Skin of body (tissue), 2 donors: ENCODE data around the gene DPY19L3. TPM values are rescaled to one million over a fixed set of nuclear protein-coding genes. Genes with fewer than 3 reads are reported as not detected.
"Not testable (repeated sequence)": the region's sequence is repeated elsewhere in the genome, so short reads cannot be mapped to it uniquely, and the experiment has no call there.

Experiments used
- DNase-seq: peaks from one replicate; lab custom pipeline; 2025; lab: John Stamatoyannopoulos, UW
- total RNA-seq: library from RNA; depleted of rRNA; stranded (reverse); fragments of >200 nt; gene quantifications from one replicate; pipeline ENCODE4 v1.2.3, GENCODE V29; 2014

DPY19L3 gene
- total RNA-seq, 1 donor from 2014 or later, result 29.9 TPM

- no peak for DNase-seq
These were observed 93.2 kb downstream of the DPY19L3 start for GRCh38 chr19:32498648-32499200.

GRCh38 chr19:32512498-32512897 lies 106.9 kb downstream of the DPY19L3 start:
- not testable (repeated sequence) for DNase-seq

GRCh38 chr19:32519023-32519422 lies 113.5 kb downstream of the DPY19L3 start:
- DNase-seq, result no peak

- no peak for DNase-seq
These were observed 117.4 kb downstream of the DPY19L3 start for GRCh38 chr19:32522967-32523366.

- DNase-seq, result no peak
These were observed 121.3 kb downstream of the DPY19L3 start for GRCh38 chr19:32526895-32527294.

GRCh38 chr19:32530773-32531172 lies 125.2 kb downstream of the DPY19L3 start:
- DNase-seq, result no peak

GRCh38 chr19:32532233-32532632 lies 126.7 kb downstream of the DPY19L3 start:
- DNase-seq, result no peak

Other genes starting within 250 kb of the DPY19L3 start
- gene ZNF507, start 60.2 kb upstream of the DPY19L3 start, total RNA-seq, result 18.6 TPM
- 38.7 TPM for gene PDCD5, start 175.4 kb downstream of the DPY19L3 start, total RNA-seq